Measurements from ENCODE around the gene ZBTB37. TPM values are rescaled to one million over a fixed set of nuclear protein-coding genes. Genes with fewer than 3 reads are reported as not detected.

Gene ZBTB37
- total RNA-seq, 2 donors from 2014 or later, result 15.6 to 19.7 TPM

DNA sequence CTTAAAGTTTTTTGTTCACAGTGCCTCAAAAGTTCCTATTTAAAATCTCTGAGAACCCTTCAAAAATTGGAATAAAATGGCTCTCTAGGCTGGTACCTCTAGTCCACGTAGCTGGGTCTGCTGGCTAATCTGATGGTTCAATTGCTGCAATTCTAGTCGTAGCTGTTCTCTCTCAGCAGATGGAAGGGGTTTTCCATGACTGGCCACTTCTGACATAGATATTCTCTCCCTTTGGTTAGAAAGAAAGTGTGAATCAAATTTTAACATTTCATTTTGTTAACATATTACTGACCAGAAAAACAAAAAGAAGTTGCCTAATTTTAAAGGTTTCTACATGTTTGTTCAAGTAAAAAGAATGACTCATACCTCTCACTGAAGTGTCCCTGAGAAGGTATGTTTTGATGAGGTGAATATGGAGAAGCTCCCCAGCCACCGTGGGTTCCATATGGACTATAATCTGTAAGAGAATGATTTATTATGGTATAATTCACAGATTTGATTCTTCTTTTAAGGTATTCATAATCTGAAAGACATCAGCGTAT lies 78.3 kb downstream of the ZBTB37 start:
- ATAC-seq, result peak; percentile 71 to 76
- Mint-ChIP-seq H3K27ac (peak overlapping the region; percentile 30 to 69), H3K36me3 (peaks cover 6% of the 10 kb centered on the region), H3K4me3 (no peak overlapping the region), H3K27me3 (no peaks in the 10 kb centered on the region), H3K9me3 (no peaks in the 10 kb centered on the region), H3K4me1 (ENCODE audit: low read depth in 2 of 2) (no peaks in the 10 kb centered on the region)
- DNase-seq (ENCODE audit: low spot score), result no peak

- no peak for ATAC-seq
Measured at GRCh38 chr1:173948594-173948993, 80.4 kb downstream of the ZBTB37 start.

More at GRCh38 chr1:173948594-173948993, 80.4 kb downstream of the ZBTB37 start:
- Mint-ChIP-seq H3K9me3 (no peaks in the 10 kb centered on the region), H3K4me1 (ENCODE audit: low read depth in 2 of 2) (peaks cover 0 to 13% of the 10 kb centered on the region in 2 donors), H3K27me3 (no peaks in the 10 kb centered on the region), H3K27ac (no peak overlapping the region), H3K36me3 (peaks cover 12% of the 10 kb centered on the region), H3K4me3 (no peak overlapping the region)
- DNase-seq (ENCODE audit: low spot score), result no peak

Other genes with a start within 250 kb of the ZBTB37 start
- gene TEX50, start 233.0 kb upstream of the ZBTB37 start, total RNA-seq, result not detected
- gene ANKRD45, start 198.5 kb upstream of the ZBTB37 start, total RNA-seq, result not detected
- 10 to 100 TPM; 23.6 to 32.5 TPM for gene KLHL20, start 153.4 kb upstream of the ZBTB37 start, total RNA-seq
- 10 to 100 TPM; 27.8 to 40.9 TPM for gene DARS2, start 43.7 kb upstream of the ZBTB37 start, total RNA-seq
- gene CENPL, start 43.5 kb upstream of the ZBTB37 start, total RNA-seq, result 10 to 100 TPM; 23.4 to 38.7 TPM
- gene GAS5, start 391 bp upstream of the ZBTB37 start, total RNA-seq, result 100 to 1,000 TPM; 391 to 659 TPM
- gene SERPINC1, start 48.9 kb downstream of the ZBTB37 start, total RNA-seq, result under 1 TPM in 1 of 2 donors, not detected in 1; 0.36 TPM
- 10 to 100 TPM; 53.2 to 65.4 TPM for gene RC3H1, start 154.0 kb downstream of the ZBTB37 start, total RNA-seq